MM.1S (cell line): ENCODE measurements around the gene PLS3.

Experiments
- DNase-seq: peaks from one replicate; pipeline ENCODE4 v3.0.0-alpha.2; 2015
- H2AFZ ChIP-seq: fragments of 300-600 bp; sonication (generic); 2 replicates; pipeline ENCODE4 v1.6.0; 2016; ENCODE audit warnings: antibody characterized with exemption, low read length
- H3F3A ChIP-seq: fragments of 300-600 bp; sonication (generic); 2 replicates; pipeline ENCODE4 v1.6.1; 2016; ENCODE audit warnings: mild to moderate bottlenecking, antibody characterized with exemption, low read length, moderate library complexity, mixed read lengths; ENCODE audit not compliant: insufficient read depth
- H3K27ac ChIP-seq: fragments of 300-600 bp; sonication (generic); 2 replicates; pipeline ENCODE4 v1.5.1; 2016; ENCODE audit warnings: mild to moderate bottlenecking, low read length
- H3K27me3 ChIP-seq: fragments of 300-600 bp; sonication (generic); replicated peaks from 2 replicates; pipeline ENCODE4 v1.6.0; 2016; ENCODE audit warnings: low read length; ENCODE audit not compliant: insufficient read depth
- H3K36me3 ChIP-seq: fragments of 300-600 bp; sonication (generic); replicated peaks from 2 replicates; pipeline ENCODE4 v1.6.1; 2016; ENCODE audit warnings: mild to moderate bottlenecking, low read length, mixed read lengths; ENCODE audit not compliant: insufficient read depth
- H3K4me1 ChIP-seq: fragments of 300-600 bp; sonication (generic); 2 replicates; pipeline ENCODE4 v1.6.1; 2016; ENCODE audit warnings: low read length, mixed read lengths
- H3K4me2 ChIP-seq: fragments of 300-600 bp; sonication (generic); 2 replicates; pipeline ENCODE4 v1.6.0; 2016; ENCODE audit warnings: low read depth, low read length
- H3K4me3 ChIP-seq: fragments of 300-600 bp; sonication (generic); 2 replicates; pipeline ENCODE4 v1.5.1; 2016; ENCODE audit warnings: low read length, mixed read lengths
- H3K79me2 ChIP-seq: fragments of 300-600 bp; sonication (generic); 2 replicates; pipeline ENCODE4 v1.6.1; 2016; ENCODE audit warnings: mixed run types, low read length, mixed read lengths
- H3K9ac ChIP-seq: fragments of 300-600 bp; sonication (generic); 2 replicates; pipeline ENCODE4 v1.6.1; 2016; ENCODE audit warnings: low read length, mixed read lengths
- H3K9me2 ChIP-seq: fragments of 300-600 bp; sonication (generic); replicated peaks from 2 replicates; pipeline ENCODE4 v1.6.1; 2016; ENCODE audit warnings: mild to moderate bottlenecking, low read length, mixed read lengths; ENCODE audit not compliant: insufficient read depth
- H3K9me3 ChIP-seq: fragments of 300-600 bp; sonication (generic); replicated peaks from 2 replicates; pipeline ENCODE4 v1.6.1; 2016; ENCODE audit warnings: mild to moderate bottlenecking, low read length, mixed read lengths; ENCODE audit not compliant: insufficient read depth
- H4K20me1 ChIP-seq: fragments of 300-600 bp; sonication (generic); 2 replicates; pipeline ENCODE4 v1.6.1; 2016; ENCODE audit warnings: mild to moderate bottlenecking, low read length, moderate library complexity, mixed read lengths; ENCODE audit not compliant: insufficient read depth
- CTCF ChIP-seq: fragments of 300-600 bp; sonication (generic); IDR thresholded peaks from 2 replicates; pipeline ENCODE4 v1.5.1; 2016; ENCODE audit warnings: antibody characterized with exemption, low read length, mixed read lengths
- EZH2 ChIP-seq: fragments of 300-600 bp; sonication (generic); optimal IDR thresholded peaks from 2 replicates; pipeline ENCODE3; 2017; ENCODE audit warnings: low read depth, mild to moderate bottlenecking, antibody characterized with exemption, low read length, mixed read lengths
- EZH2phosphoT487 ChIP-seq: fragments of 300-600 bp; sonication (generic); IDR thresholded peaks from 2 replicates; pipeline ENCODE4 v1.6.1; 2018; ENCODE audit warnings: antibody characterized with exemption, low read length

PLS3 gene

DNA sequence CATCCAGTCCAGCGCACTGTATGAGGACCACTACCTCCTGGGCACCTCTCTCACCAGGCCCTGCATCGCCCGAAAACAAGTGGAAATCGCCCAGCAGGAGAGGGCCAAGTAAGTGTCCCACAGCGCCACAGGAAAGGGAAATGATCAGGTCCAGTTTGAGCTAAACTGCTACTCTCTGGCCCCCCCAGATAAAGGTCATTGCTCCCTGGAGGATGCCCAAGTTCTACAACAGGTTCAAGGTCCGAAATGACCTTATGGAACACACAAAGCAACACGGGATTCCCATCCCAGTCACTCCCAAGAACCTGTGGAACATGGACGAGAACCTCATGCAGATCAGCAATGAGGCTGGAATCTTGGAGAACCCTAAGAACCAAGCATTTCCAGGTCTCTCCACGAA is 104.1 kb downstream of the PLS3 start:
- Histone ChIP-seq H3K9me3 (no peaks in the 10 kb centered on the region), H3K4me2 (no peak overlapping the region), H2AFZ (no peak overlapping the region), H4K20me1 (no peaks in the 10 kb centered on the region), H3K4me1 (no peaks in the 10 kb centered on the region), H3F3A (no peaks in the 10 kb centered on the region), H3K9me2 (no peaks in the 10 kb centered on the region), H3K36me3 (no peaks in the 10 kb centered on the region), H3K9ac (no peak overlapping the region), H3K4me3 (no peak overlapping the region), H3K27me3 (no peaks in the 10 kb centered on the region), H3K79me2 (no peaks in the 10 kb centered on the region), H3K27ac (no peak overlapping the region)
- no peak for TF ChIP-seq CTCF
- TF ChIP-seq EZH2phosphoT487 = no peak
- no peak for TF ChIP-seq EZH2
- no peak for DNase-seq

DNA sequence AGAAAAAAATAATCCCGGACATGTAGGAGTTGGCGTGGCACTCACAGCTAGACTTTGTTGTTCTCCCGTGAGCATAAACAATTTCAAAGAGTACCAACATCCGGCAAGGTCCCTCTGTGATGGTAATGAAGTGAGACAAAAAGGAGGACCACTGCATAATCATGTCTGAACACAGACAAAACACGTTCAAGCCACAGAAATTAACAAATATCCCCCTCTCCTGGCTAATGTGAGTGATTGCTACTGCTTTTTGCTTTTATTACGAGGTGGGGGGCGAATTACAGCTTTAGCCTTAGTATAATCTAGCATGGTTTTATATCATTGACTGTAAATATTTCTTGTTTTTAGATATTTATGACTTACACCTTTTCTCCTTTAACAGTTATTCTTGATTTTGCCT is 118.5 kb downstream of the PLS3 start:
- no peaks in the 10 kb centered on the region for H3K27me3 ChIP-seq
- H3K4me3 ChIP-seq = no peak overlapping the region
- TF ChIP-seq EZH2 = no peak
- 0 out of 2 replicates have a peak, but pooled peaks have one; percentile 11 for TF ChIP-seq CTCF
- TF ChIP-seq EZH2phosphoT487 = no peak
- H3K4me2 ChIP-seq = no peak overlapping the region
- no peaks in the 10 kb centered on the region for H3K4me1 ChIP-seq
- no peak overlapping the region for H3K27ac ChIP-seq
- no peaks in the 10 kb centered on the region for H3K9me3 ChIP-seq
- no peaks in the 10 kb centered on the region for H3F3A ChIP-seq
- DNase-seq = no peak
- no peaks in the 10 kb centered on the region for H4K20me1 ChIP-seq
- no peak overlapping the region for H2AFZ ChIP-seq
- H3K36me3 ChIP-seq = no peaks in the 10 kb centered on the region
- H3K9me2 ChIP-seq = no peaks in the 10 kb centered on the region
- no peak overlapping the region for H3K9ac ChIP-seq
- H3K79me2 ChIP-seq = no peaks in the 10 kb centered on the region

- Histone ChIP-seq H3K27me3 (no peaks in the 10 kb centered on the region), H2AFZ (no peak overlapping the region), H4K20me1 (no peaks in the 10 kb centered on the region), H3K4me2 (no peak overlapping the region), H3K36me3 (no peaks in the 10 kb centered on the region), H3K9me2 (no peaks in the 10 kb centered on the region), H3K9me3 (no peaks in the 10 kb centered on the region), H3K79me2 (no peaks in the 10 kb centered on the region), H3F3A (no peaks in the 10 kb centered on the region), H3K4me3 (no peak overlapping the region), H3K9ac (no peak overlapping the region), H3K4me1 (no peaks in the 10 kb centered on the region), H3K27ac (no peak overlapping the region)
- DNase-seq = no peak
- TF ChIP-seq CTCF = no peak
- no peak for TF ChIP-seq EZH2phosphoT487
- TF ChIP-seq EZH2 = no peak
These were observed 126.6 kb downstream of the PLS3 start for GRCh38 chrX:115687595-115687994.
